Activated B cell treated with CpG ODN at 0.5 μM for 24 hours (primary cell): Measurements from ENCODE around the gene CAMTA1. TPM values are rescaled to one million over a fixed set of nuclear protein-coding genes. Genes with fewer than 3 reads are reported as not detected.

Experiments used
- ATAC-seq: fragments of 200-7000 bp; cut with Tn5 transposase; one replicate; pipeline ENCODE4 v1.10.0; 2021; ENCODE audit warnings: low read depth, mild to moderate bottlenecking, moderate library complexity
- CTCF ChIA-PET: fragments of 350-600 bp; sonication (Branson Sonifier 250); formaldehyde crosslinking; loops from one replicate; lab custom pipeline; 2021; ENCODE audit warnings: antibody characterized with exemption; lab: Charles Lee
- POLR2A ChIA-PET: fragments of 350-600 bp; sonication (Branson Sonifier 250); formaldehyde crosslinking; loops from one replicate; lab custom pipeline; 2021; ENCODE audit warnings: antibody characterized with exemption; lab: Charles Lee
- DNase-seq: peaks from one replicate; pipeline ENCODE4 v3.0.0; 2022
- H3K27ac Mint-ChIP-seq: one replicate; pipeline ENCODE4 v1.8.0; 2020; ENCODE audit warnings: mixed read lengths
- H3K27me3 Mint-ChIP-seq: one replicate; pipeline ENCODE4 v1.8.0; 2021; ENCODE audit warnings: mixed read lengths
- H3K36me3 Mint-ChIP-seq: one replicate; pipeline ENCODE4 v1.8.0; 2021; ENCODE audit warnings: low read depth, mixed read lengths
- H3K4me1 Mint-ChIP-seq: one replicate; pipeline ENCODE4 v1.8.0; 2021; ENCODE audit warnings: mixed read lengths
- H3K4me3 Mint-ChIP-seq: one replicate; pipeline ENCODE4 v1.8.0; 2020; ENCODE audit warnings: mild to moderate bottlenecking, mixed read lengths
- H3K9me3 Mint-ChIP-seq: one replicate; pipeline ENCODE4 v1.8.0; 2020; ENCODE audit warnings: mixed read lengths
- intact Hi-C: fragments of 100-400 bp; cut with micrococcal nuclease; formaldehyde crosslinking; loops from one replicate; pipeline ENCODE4 v1.15.1; 2024
- total RNA-seq: library from RNA; stranded (reverse); gene quantifications from 2 replicates; pipeline ENCODE4 v1.2.3, GENCODE V29; 2022
- TF ChIP-seq, protein P1 (sequence below): fragments of 200-600 bp; IDR thresholded peaks from one replicate; pipeline ENCODE4 v1.8.0; 2022; ENCODE audit warnings: antibody characterized with exemption, mild to moderate bottlenecking

CAMTA1 gene
- total RNA-seq, 1 donor from 2014 or later, result 49.8 TPM

DNA sequence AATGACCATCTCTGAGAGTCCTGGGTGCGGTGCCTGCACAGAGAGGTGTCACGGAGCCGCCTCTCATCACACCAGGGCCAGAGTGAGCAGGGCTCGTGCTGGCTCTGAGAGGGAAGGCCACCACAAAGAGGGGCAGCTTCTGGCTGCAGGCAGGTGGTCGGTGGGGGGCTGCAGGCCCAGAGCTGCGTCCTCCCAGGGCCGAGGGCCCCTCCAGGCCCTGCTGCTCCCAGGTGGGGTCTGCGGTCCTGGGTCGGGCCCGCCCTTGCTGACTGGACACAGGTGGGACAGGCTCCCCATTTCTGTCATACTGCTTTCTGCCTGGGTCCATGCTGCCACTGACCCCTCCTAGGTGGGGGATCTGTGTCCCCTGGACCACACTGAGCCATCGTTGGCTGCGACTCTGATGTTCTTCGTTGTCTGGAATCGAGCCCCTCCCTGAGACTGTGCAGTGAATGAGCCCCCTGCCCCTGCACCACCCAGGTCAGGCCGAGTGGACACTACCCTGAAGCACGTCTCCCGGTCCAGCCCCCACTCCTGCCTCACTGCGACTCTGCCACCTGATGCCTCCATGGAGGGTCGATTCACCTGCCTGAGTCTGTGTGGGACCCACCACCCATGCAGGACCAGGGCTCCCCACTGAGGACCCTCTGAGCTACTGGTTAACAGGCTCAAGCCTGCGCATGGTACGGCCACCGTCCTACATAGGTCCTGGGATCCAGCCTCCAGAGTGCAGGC lies 653.8 kb downstream of the CAMTA1 start:
- DNase-seq (no peak), ATAC-seq (no peak)
- intact Hi-C loops, result no loop called here
- CTCF ChIA-PET, result no interaction called here
- Mint-ChIP-seq H3K4me3 (no peak overlapping the region), H3K4me1 (no peaks in the 10 kb centered on the region), H3K27me3 (no peaks in the 10 kb centered on the region), H3K9me3 (no peaks in the 10 kb centered on the region), H3K27ac (no peak overlapping the region), H3K36me3 (no peaks in the 10 kb centered on the region)
- POLR2A ChIA-PET, result no interaction called here
- TF ChIP-seq, protein P1, sequence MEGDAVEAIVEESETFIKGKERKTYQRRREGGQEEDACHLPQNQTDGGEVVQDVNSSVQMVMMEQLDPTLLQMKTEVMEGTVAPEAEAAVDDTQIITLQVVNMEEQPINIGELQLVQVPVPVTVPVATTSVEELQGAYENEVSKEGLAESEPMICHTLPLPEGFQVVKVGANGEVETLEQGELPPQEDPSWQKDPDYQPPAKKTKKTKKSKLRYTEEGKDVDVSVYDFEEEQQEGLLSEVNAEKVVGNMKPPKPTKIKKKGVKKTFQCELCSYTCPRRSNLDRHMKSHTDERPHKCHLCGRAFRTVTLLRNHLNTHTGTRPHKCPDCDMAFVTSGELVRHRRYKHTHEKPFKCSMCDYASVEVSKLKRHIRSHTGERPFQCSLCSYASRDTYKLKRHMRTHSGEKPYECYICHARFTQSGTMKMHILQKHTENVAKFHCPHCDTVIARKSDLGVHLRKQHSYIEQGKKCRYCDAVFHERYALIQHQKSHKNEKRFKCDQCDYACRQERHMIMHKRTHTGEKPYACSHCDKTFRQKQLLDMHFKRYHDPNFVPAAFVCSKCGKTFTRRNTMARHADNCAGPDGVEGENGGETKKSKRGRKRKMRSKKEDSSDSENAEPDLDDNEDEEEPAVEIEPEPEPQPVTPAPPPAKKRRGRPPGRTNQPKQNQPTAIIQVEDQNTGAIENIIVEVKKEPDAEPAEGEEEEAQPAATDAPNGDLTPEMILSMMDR, result no peak

DNA sequence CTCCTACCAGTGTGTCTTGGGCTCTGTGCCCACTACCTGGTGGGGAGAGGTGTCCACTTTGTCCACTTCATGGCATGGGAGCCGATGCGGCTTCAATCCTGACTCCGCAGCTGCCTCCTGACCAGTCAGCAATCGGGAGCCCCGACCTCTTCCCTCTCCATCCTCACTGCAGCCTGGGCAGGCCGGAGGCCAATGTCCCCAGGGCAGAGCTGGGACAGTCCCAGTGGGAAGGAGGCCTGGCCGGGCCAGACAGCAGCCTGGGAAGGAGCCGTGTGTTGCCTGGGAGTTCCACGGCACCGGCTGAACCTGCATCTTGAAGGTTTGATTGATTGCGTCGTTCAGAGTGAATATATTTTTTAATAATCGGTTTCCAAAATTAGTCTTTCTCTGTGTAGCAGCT lies 654.9 kb downstream of the CAMTA1 start:
- POLR2A ChIA-PET, result no interaction called here
- CTCF ChIA-PET, result no interaction called here
- no peaks in the 10 kb centered on the region for H3K36me3 Mint-ChIP-seq
- no peaks in the 10 kb centered on the region for H3K27me3 Mint-ChIP-seq
- no peak overlapping the region for H3K4me3 Mint-ChIP-seq
- H3K4me1 Mint-ChIP-seq, result no peaks in the 10 kb centered on the region
- TF ChIP-seq, protein P1, result no peak
- H3K27ac Mint-ChIP-seq, result no peak overlapping the region
- DNase-seq (no peak), ATAC-seq (no peak)
- intact Hi-C loops, result no loop called here
- no peaks in the 10 kb centered on the region for H3K9me3 Mint-ChIP-seq

DNA sequence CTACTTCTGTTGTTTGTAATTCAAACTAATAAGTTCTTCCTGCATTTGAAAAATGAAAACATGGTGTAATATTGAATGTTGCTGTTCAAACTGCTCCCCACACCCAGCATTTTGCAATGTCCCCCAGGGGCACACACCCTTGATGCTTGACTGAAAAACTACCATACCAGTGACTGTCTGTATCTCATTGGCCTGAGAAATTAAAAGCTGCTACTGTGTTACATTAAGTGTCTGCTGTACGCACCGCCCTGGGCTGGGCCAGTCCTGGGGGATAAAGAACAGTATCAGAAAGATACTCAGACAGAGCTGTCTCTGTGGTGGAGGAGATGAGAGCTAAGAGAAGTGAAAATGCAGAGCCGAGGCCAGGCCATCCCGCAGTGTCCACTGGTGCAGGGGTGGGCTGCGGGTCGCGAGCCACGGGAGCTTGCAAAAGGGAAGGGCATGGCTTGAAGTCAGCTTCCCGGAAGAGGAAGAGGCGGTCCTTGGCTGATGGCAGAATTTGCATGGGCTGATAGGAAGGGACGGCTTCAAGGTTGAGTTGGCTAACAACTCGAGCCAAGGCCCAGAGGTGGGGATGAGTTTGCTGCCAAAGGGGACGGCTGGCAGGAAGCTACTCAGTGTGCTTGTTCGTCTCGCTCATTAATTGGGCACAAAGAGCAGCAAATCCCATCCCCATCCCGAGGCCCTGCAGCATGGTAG lies 656.0 kb downstream of the CAMTA1 start:
- H3K4me1 Mint-ChIP-seq, result no peaks in the 10 kb centered on the region

DNA sequence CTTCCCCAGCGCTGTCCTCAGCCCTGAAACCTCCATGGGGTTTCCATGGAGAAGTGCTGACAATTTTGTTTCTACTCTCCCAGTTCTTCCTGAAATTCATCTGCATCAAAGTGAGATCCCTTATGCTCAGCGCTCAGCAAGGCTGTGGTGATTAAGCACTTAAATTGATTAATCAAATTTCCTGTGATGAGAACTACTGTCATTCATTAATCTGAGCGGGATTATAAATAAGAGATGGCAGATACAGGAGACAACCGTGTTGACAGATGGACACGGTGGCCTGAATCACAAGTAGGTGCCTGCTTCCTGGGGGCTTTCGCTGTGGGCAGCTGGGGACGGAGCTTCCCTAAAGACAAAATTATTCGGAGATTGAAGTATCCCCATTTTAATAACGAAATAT lies 656.8 kb downstream of the CAMTA1 start:
- intact Hi-C loops, result no loop called here
- no peak for DNase-seq
- Mint-ChIP-seq H3K36me3 (no peaks in the 10 kb centered on the region), H3K27ac (no peak overlapping the region), H3K4me1 (no peaks in the 10 kb centered on the region), H3K4me3 (no peak overlapping the region), H3K9me3 (no peaks in the 10 kb centered on the region), H3K27me3 (no peaks in the 10 kb centered on the region)
- TF ChIP-seq, protein P1, result no peak
- ChIA-PET POLR2A (no interaction called here), CTCF (no interaction called here)
- ATAC-seq, result no peak

More for the DNA sequence above, 656.0 kb downstream of the CAMTA1 start:
- TF ChIP-seq, protein P1, result no peak
- DNase-seq, result no peak
- ChIA-PET CTCF (no interaction called here), POLR2A (no interaction called here)
- Mint-ChIP-seq H3K4me3 (no peak overlapping the region), H3K27me3 (no peaks in the 10 kb centered on the region), H3K36me3 (no peaks in the 10 kb centered on the region), H3K9me3 (no peaks in the 10 kb centered on the region), H3K27ac (no peak overlapping the region)
- intact Hi-C loops, result no loop called here
- no peak for ATAC-seq

DNA sequence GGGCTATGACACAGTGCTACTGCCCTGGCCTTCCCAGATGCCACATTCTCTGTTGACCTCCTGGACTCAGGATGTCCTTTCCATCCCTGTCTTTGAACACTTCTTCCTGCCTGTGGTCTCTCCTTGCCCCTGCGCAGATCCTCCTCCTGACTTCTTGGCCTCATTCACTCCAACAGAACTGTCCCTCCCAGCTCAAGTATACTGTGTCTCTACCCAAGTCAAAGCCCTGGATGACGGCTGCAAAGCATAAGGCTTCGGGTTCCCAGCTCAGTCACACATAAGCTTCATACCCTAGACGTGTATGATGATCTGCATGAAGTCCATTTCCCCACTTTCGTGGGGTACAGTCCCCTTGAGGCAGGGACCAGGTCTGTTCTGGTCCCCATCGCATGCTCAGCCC lies 657.7 kb downstream of the CAMTA1 start:
- H3K4me3 Mint-ChIP-seq, result no peak overlapping the region
- ChIA-PET POLR2A (no interaction called here), CTCF (no interaction called here)
- DNase-seq (no peak), ATAC-seq (no peak)
- TF ChIP-seq, protein P1, result no peak
- H3K4me1 Mint-ChIP-seq, result no peaks in the 10 kb centered on the region
- H3K9me3 Mint-ChIP-seq, result no peaks in the 10 kb centered on the region
- H3K27me3 Mint-ChIP-seq, result no peaks in the 10 kb centered on the region
- H3K36me3 Mint-ChIP-seq, result no peaks in the 10 kb centered on the region
- intact Hi-C loops, result no loop called here
- no peak overlapping the region for H3K27ac Mint-ChIP-seq
